HL-60/S4 treated with phorbol 12-myristate 13-acetate at 8.2 ng/mL for 4 days and 3 days (cell line): ENCODE measurements around the gene ADM5.

Experiments
- in situ Hi-C: fragments of 300-500 bp; cut with MboI; formaldehyde crosslinking; loops from 2 replicates; pipeline ENCODE4 v1.15.0; 2022; ENCODE audit warnings: low sequenced_read_pairs

ADM5 gene

DNA sequence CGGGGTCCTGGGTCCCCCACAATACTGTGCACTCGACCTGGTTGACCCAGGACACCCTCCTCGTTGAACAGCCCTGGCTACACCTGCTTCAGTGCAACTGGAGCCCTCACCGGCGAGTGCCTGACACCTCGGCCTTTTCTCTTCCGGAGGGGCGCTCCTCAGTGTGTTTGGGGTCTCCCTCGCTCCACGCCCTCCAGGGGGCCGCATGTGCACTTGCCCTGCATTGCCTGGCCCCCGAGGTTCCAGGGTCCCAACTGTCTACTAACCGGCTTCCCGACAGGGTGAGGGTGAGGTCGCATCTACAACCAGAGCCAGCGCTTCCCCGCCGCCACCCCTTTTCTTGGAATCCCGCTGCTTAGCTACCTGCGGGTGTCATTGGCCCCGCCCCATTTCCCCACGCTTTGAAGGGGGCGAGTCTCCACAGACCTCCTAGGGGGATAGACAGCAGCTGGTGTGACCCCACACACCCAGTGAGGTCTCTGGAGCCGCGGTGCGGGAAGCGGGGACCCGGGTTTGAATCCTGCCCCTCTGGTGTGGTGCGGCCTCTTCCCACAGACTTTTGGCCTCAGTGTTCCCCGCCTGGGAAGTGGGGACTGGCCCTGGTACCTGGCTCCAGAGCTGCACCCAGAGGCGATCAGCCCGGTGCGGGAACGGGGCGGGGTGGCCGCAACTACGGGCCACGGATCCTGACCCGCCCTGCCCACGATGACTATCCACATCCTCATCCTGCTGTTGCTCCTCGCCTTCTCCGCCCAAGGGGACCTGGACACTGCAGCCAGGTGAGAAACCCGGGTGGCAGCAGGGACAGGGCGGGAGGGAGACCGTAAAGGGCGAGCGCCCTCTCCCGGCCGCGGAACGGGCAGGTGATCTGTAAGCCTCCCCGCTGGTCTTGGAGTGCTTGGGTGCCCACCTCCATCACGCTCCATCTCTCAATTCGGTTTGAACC lies at the start of gene ADM5:
Gene ADM5, plus strand, starts transcription at position 462 of the 946 bp plus-strand sequence. Its CDS starts 244 bp downstream, at position 706.
- in situ Hi-C loops: no loop called here

DNA sequence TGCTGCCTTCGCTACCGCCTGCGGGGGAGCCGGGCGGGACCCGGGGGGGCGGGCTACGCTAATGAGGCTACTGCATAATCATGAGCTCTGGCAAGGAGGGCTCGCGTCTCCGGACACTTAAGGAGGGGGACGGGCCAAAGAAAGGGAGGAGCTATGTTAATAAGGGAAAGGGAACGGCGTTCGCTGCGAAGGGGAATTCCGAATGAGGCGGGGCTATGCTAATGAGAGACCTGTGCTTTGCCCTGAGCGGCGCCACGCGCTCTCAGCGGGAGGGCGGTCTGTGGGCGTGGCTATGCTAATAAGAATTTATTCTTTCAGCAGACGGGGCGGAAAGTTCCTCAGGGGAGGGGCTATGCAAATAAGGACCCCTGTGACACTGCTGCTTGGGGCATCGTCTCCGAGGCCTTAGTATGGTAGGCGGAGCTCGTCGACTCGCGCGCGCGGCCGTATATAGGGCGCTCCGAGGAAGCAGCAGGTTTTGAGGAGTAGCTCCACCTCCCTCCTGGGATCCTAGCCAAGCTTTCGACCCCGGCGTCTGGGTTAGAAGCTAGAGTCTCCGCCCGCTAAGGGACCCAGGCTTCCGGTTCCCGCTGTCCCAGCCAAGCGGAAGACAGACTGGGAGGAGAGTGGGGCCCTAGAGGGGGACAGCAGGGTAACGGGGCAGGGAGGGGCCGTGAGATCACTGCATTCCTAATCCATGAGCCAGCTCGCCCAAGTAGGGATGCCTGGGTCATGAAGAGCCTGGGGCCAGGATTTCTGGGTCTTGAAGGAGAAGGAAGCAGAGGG lies 49.1 kb upstream of the ADM5 start, which contains the start of gene RRAS:
Gene RRAS, minus strand, starts transcription at position 31 of the 786 bp plus-strand sequence. CDS start 45 bp downstream, outside the sequence.
- in situ Hi-C loops: no loop called here

- in situ Hi-C loops: no loop called here
These were observed 47.5 kb upstream of the ADM5 start, which contains the start of gene SCAF1 for GRCh38 chr19:49641688-49642491. SCAF1 (plus strand) TSS chr19:49642209; CDS start chr19:49645027, 2,818 bp downstream.

GRCh38 chr19:49642492-49643035 lies 46.8 kb upstream of the ADM5 start:
- in situ Hi-C loops: no loop called here

DNA sequence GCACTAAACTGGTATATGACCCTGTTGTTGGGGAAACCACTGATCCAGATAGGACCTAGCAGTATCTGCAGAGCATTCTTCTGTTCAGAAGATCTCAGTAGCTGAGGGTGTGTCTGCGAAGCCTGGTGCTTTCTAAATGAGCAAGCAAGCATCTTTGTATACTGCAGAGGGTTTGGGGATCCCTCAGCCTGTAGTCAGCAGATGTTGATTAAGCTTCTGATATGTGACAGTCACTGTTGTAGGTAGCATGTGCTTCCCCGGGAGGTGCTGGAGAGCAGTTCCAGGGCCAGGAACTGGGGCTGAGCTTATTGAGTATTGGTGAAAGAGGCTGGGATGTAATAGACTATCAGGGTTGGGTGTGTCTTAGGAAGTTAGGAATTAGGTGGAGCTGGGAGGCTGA lies 45.9 kb upstream of the ADM5 start:
- in situ Hi-C loops: no loop called here

- in situ Hi-C loops: no loop called here
These were observed 43.8 kb upstream of the ADM5 start for GRCh38 chr19:49645592-49645991.

- in situ Hi-C loops: no loop called here
These were observed 43.4 kb upstream of the ADM5 start for GRCh38 chr19:49645995-49646394.

DNA sequence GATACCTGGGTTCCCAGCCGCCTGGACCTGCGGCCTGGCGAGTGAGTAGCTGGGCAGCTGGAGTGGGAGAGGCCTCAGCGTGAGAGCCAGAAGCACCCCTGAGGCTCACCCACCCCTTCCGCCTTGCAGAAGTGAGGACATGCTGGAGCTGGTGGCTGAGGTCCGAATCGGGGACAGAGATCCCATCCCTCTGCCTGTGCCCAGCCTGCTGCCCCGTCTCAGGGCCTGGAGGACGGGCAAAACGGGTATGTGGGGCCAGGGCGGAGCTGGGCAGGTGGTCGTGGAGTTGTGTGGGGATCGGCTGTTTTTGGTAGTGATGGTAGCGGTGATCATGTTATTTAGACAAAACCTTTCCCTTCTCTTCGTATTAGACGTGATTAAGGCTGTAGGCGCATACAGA lies 42.8 kb upstream of the ADM5 start:
- in situ Hi-C loops: no loop called here

DNA sequence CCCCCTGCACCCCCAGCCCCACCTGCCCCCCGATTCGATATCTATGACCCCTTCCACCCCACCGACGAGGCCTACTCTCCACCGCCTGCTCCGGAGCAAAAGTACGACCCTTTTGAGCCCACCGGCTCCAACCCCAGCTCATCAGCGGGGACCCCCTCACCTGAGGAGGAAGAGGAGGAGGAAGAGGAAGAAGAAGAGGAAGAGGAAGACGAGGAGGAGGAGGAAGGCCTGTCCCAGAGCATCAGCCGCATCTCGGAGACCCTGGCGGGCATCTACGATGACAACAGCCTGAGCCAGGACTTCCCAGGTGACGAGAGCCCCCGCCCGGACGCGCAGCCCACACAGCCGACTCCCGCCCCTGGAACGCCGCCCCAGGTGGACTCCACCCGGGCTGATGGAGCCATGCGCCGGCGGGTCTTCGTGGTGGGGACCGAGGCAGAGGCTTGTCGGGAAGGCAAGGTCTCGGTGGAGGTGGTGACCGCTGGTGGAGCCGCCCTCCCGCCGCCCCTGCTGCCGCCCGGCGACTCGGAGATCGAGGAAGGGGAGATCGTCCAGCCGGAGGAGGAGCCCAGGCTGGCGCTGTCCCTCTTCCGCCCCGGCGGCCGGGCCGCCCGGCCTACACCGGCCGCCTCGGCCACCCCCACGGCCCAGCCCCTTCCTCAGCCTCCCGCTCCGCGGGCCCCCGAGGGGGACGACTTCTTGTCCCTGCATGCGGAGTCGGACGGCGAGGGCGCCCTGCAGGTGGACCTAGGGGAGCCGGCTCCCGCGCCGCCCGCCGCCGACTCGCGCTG lies 38.2 kb upstream of the ADM5 start:
- in situ Hi-C loops: no loop called here

DNA sequence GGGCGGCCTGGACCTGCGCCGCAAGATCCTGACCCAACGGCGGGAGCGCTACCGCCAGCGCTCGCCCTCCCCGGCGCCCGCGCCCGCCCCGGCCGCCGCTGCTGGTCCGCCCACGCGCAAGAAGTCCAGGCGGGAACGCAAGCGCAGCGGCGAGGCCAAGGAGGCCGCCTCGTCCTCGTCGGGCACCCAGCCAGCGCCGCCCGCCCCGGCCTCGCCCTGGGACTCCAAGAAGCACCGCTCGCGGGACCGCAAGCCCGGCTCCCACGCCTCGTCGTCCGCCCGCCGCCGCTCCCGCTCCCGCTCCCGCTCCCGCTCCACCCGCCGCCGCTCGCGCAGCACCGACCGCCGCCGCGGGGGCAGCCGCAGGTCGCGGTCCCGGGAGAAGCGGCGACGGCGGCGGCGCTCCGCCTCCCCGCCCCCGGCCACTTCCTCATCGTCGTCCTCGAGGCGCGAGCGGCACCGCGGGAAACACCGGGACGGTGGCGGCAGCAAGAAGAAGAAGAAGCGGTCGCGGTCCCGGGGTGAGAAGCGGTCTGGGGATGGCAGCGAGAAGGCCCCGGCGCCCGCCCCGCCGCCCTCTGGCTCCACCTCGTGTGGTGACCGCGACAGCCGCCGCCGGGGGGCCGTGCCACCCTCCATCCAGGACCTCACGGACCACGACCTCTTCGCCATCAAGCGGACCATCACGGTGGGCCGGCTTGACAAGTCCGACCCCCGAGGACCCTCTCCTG lies 37.4 kb upstream of the ADM5 start:
- in situ Hi-C loops: no loop called here

- in situ Hi-C loops: no loop called here
These were observed 36.6 kb upstream of the ADM5 start for GRCh38 chr19:49652551-49653465.

DNA sequence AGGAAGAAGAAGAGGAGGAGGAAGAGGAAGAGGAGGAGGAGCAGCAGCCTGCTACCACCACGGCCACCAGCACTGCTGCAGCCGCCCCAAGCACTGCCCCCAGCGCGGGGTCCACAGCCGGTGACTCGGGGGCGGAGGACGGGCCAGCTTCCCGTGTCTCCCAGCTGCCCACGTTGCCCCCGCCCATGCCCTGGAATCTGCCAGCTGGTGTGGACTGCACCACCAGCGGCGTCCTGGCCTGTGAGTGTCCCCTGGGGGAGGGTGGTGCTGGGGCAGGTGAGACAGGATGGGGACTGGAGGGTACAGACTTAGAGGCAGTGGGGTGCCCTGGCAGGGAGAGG lies 36.0 kb upstream of the ADM5 start:
- in situ Hi-C loops: no loop called here

GRCh38 chr19:49654581-49654980 lies 34.8 kb upstream of the ADM5 start:
- in situ Hi-C loops: no loop called here

- in situ Hi-C loops: no loop called here
These were observed 33.6 kb upstream of the ADM5 start for GRCh38 chr19:49655570-49656455.

DNA sequence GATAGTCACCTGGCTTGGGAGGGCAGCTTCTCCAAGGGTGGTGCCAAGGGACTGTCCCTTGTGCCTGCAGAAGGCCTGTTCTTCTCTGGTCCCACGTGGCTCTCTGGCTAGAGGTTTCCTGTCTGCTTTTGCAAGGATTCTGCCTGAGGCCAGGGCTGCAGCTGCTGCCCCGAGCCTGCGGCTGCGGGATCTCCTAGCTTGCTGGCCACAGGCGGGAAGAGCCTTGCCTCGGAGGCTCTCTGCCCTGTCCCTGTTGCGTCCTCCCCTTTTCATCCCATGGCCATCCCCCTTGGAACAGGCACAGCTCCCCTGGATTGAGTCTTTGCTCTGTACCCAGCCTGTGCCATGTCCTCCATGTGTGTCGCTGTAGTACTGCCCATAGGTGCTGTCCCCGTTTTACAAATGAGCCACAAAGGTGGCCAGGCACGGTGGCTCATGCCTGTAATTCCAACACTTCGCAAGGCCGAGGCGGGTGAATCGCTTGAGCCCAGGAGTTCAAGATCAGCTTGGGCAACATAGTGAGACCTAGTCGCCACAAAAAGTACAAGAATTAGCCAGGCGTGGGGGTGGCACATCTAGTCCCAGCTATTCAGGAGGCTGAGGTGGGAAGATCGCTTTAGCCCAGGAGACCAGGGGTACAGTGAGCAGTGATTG lies 32.8 kb upstream of the ADM5 start:
- in situ Hi-C loops: no loop called here

DNA sequence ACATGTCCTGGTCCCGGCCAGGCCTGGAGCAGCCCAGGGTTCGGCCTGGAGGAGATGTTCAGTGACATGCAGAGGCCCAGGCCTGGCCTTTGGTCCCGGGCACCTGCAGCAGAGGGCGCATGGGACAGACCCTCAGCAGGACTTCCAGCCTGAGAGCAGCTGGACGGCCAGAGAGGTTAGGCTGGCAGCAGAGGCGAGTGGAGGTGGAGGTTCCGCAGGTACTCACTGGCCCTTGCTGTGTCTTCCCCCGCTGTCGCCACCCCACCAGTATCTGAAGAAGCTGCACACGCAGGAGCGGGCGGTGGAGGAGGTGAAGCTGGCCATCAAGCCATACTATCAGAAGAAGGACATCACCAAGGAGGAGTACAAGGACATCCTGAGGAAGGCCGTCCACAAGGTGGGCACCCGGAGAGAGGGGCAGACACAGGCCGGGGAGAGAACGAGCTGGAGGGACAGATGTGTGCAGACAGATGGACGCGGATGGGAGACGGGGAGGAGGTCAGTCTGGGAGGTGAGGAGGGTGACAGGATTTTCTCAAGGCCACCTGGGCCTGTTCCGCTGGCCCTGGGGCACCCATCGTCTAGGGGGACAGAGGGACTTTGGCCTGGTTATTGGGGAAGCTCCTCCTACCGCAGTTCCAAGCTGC lies 31.8 kb upstream of the ADM5 start:
- in situ Hi-C loops: no loop called here
